ENCODE data around the gene IFRD1. TPM values are rescaled to one million over a fixed set of nuclear protein-coding genes. Genes with fewer than 3 reads are reported as not detected.
"Not testable (repeated sequence)": the region's sequence is repeated elsewhere in the genome, so short reads cannot be mapped to it uniquely, and the experiment has no call there.

IFRD1 gene
- total RNA-seq, 1 donor from 2014 or later: 72.8 TPM

DNA sequence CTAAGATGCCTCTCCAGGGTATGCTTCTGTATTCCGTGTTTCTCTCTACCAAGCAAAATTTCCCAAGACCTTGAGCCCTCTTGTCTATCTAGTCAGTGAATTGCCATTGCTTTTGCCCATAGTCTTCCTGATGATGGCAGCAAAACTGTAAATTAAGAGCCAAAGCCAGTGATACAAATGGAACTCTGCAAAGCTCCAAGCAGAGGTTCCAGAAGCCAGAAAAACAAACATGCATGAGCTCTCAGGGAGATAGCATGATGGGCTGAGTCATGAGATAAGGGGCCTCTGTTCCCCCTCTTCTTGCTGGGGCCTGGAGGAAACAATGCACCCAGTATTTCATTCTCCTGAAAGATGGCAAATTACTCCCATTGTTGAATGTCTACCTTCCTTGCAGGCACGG is 55.2 kb downstream of the IFRD1 start:
- Mint-ChIP-seq H3K9me3 (no peaks in the 10 kb centered on the region), H3K27me3 (peaks cover 15% of the 10 kb centered on the region), H3K27ac (no peak overlapping the region), H3K4me3 (no peak overlapping the region), H3K4me1 (peaks cover 9% of the 10 kb centered on the region), H3K36me3 (ENCODE audit: low read depth) (no peaks in the 10 kb centered on the region)
- no peak for DNase-seq
- intact Hi-C loops (cut with micrococcal nuclease): no loop called here

DNA sequence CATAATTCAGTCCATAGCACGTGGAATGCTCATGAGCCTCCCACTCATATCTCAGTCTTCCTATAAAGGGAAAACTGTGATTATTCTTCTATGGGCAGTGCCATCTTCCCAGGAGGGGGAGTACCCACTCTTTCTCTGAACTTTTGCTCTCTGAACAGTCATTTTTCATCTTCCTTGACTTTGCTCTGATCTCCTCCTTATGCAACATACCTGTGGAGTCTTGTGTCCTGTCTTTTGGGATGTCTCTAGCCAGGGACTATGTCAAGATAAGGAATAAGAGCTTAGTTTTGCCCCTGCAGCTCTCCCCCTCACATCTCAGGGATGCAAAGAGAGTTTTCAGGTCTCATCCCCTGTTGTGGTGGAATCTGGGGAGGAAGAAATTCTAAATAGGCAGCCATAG is 58.1 kb downstream of the IFRD1 start:
- H3K4me1 Mint-ChIP-seq: peaks cover 20% of the 10 kb centered on the region
- H3K27ac Mint-ChIP-seq: no peak overlapping the region
- H3K9me3 Mint-ChIP-seq: no peaks in the 10 kb centered on the region
- DNase-seq: no peak
- no peak overlapping the region for H3K4me3 Mint-ChIP-seq
- H3K27me3 Mint-ChIP-seq: peaks cover 8% of the 10 kb centered on the region
- H3K36me3 Mint-ChIP-seq (ENCODE audit: low read depth): no peaks in the 10 kb centered on the region
- intact Hi-C loops (cut with micrococcal nuclease): no loop called here

DNA sequence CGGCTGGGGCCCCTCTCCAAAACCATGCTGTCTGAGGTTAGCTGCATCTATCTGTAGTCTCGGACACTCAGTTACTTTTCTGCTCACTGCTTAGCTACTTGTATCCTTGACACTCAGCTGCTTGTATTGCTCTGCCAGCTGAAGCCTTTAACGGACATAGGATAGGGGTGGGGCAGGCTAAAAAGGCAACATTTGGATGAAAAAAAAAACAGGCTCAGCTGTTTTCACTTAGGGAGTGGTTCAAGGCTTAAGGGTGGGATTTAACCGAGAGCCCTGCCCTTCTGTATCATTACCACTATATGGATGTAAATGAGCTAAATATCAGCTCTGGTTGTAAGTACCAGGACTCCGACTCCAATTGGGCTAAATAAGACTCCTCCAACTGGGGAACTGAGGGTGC is 59.1 kb downstream of the IFRD1 start:
- Mint-ChIP-seq H3K27me3 (peaks cover 8% of the 10 kb centered on the region), H3K4me3 (no peak overlapping the region), H3K27ac (peak overlapping the region; percentile 87), H3K36me3 (ENCODE audit: low read depth) (no peaks in the 10 kb centered on the region), H3K9me3 (no peaks in the 10 kb centered on the region), H3K4me1 (peaks cover 20% of the 10 kb centered on the region)
- no peak for DNase-seq
- intact Hi-C loops (cut with micrococcal nuclease): no loop called here

DNA sequence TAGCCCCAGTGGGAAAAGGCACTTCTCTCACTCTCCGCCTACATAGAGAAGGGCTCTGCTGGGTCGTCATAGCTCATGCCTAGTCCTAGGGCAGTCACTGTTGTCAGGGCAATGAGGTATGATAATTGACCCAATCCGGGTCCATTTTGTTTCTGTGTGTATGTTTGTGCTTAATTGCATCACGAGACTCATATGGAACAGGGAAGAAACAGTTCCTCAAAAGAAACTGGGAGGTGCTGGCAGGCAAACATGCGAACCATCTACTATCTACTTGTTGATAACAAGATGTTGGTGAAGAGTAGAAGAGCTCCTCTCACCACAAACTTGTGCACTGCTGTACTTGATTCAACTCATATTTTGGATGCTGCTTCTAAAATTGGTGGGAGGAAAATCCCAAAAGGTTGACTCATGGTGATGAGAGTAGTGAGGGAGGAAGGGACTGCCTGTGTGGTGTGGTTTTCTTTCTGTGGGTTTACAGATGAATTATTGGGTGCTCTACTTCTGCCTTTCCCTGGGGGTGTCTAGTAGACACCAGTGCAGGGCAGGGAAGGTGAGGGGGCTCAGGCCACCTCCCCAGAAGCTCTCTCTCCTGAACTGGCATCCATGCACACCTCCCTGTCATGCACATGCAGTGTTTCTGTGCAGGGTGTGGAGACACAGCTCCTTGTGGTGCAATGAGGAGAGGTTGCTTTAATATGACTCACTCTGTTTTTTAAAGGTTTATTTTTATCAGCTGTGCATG is 59.9 kb downstream of the IFRD1 start:
- intact Hi-C loops (cut with micrococcal nuclease): loop anchor here (1.0 kb wide), 3 partner anchors 46 to 304 kb away; partner anchors contain the start of genes DOCK4, IFRD1 and ZNF277
- peak overlapping the region; percentile 49 for H3K4me3 Mint-ChIP-seq

DNA sequence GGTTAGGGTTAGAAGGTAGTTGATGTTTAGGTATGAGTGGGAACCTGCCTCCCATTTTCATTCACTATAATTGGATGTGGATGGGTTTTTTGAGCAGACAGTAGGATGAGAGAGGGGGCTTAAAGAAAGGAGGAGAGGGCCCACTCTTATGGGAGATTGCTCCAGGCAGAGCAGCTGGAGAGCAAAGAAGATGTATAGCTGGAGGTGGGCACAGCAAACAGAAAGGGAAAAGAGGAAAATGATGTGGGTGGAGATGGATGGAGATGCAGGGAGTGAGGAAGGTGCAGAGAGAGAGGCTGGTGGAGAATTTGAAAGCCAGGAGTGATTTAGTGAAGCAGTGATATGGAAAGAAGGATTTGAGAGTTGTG is 60.5 kb downstream of the IFRD1 start:
- intact Hi-C loops (cut with micrococcal nuclease): loop anchor here (1.0 kb wide), 3 partner anchors 46 to 304 kb away; partner anchors contain the start of genes DOCK4, IFRD1 and ZNF277
- peaks cover 20% of the 10 kb centered on the region for H3K4me1 Mint-ChIP-seq
- peaks cover 9% of the 10 kb centered on the region for H3K27me3 Mint-ChIP-seq
- peak overlapping the region; percentile 49 for H3K4me3 Mint-ChIP-seq
- DNase-seq: no peak
- peak overlapping the region; percentile 87 for H3K27ac Mint-ChIP-seq
- no peaks in the 10 kb centered on the region for H3K36me3 Mint-ChIP-seq (ENCODE audit: low read depth)
- no peaks in the 10 kb centered on the region for H3K9me3 Mint-ChIP-seq

More for the DNA sequence above, 59.9 kb downstream of the IFRD1 start:
- Mint-ChIP-seq H3K4me1 (peaks cover 20% of the 10 kb centered on the region), H3K36me3 (ENCODE audit: low read depth) (no peaks in the 10 kb centered on the region), H3K27me3 (peaks cover 4% of the 10 kb centered on the region), H3K9me3 (no peaks in the 10 kb centered on the region), H3K27ac (peak overlapping the region; percentile 87)
- peak; percentile 59 for DNase-seq

DNA sequence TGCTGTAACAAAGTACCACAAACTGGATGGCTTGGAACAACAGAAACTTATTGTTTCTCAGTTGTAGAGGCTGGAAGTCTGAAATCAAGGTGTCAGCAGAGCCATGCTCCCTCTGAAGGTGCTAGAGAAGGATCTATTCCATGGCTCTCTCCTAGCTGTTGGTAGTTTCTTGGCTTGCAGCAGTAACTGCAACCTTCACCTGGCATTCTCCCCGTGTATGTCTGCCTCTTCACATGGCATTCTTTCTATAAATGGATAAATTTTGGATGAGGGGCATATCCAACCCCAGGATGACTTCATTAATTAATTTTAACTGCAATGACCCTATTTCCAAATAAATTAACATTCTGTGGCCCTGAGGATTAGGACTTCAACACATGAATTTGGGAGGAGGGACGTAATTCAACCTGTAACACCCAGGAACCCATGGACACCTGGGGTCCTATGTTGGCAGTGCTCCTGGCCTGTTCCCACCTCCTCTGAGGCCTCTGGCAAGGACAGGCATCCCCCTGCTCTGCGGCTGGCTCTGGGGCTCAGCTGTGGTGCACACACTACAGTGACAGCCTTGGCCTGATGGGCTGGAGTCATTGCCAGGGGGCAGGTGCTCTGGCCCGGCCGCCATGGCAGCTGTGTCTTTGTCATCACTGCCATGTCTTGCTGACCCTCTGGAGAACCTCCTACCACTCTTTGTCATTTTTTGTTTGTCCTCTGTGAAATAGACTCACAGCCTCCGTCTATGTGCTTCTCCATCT is 61.4 kb downstream of the IFRD1 start:
- Mint-ChIP-seq H3K4me3 (no peak overlapping the region), H3K4me1 (peaks cover 20% of the 10 kb centered on the region), H3K27ac (no peak overlapping the region), H3K9me3 (no peaks in the 10 kb centered on the region), H3K36me3 (ENCODE audit: low read depth) (no peaks in the 10 kb centered on the region), H3K27me3 (peaks cover 6% of the 10 kb centered on the region)
- intact Hi-C loops (cut with micrococcal nuclease): no loop called here
- DNase-seq: no peak

DNA sequence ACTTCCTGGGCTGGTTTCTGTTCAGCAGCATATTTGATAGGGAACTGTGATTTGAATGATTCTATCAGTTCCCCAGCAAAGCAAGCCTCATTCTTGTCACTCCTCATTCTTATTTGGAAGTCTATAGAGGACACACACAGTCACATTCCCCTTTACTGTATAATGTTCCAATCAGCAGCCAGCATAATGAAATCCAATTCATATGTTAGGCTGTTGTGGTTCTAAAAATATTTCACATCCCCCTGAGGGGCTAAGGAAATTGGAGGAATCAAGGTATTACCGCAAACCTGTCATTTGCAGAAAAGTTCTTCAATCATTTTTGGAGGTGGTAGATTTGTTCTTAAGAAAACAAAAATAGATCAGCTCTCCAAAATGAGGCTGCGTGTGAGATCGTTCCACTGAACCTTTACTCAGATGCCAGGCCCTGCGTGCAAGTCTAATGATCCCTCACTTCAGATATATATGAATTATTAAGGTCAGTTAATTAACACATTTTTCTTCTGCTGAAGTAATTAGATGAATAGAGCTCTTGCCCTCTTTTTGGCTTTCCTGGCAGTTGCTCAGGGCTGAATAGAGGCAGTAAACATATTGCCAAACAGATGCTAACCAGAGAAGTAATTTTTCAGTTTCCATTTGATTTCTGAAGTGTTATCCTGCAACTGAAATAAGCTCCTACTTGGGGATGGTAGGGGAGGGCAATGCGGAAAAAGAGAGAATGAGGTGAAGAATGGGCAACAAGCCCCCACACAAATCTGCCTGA is 62.4 kb downstream of the IFRD1 start:
- Mint-ChIP-seq H3K27me3 (peaks cover 6% of the 10 kb centered on the region), H3K27ac (no peak overlapping the region), H3K4me1 (peaks cover 20% of the 10 kb centered on the region), H3K9me3 (no peaks in the 10 kb centered on the region), H3K4me3 (no peak overlapping the region), H3K36me3 (ENCODE audit: low read depth) (no peaks in the 10 kb centered on the region)
- intact Hi-C loops (cut with micrococcal nuclease): no loop called here
- DNase-seq: no peak

DNA sequence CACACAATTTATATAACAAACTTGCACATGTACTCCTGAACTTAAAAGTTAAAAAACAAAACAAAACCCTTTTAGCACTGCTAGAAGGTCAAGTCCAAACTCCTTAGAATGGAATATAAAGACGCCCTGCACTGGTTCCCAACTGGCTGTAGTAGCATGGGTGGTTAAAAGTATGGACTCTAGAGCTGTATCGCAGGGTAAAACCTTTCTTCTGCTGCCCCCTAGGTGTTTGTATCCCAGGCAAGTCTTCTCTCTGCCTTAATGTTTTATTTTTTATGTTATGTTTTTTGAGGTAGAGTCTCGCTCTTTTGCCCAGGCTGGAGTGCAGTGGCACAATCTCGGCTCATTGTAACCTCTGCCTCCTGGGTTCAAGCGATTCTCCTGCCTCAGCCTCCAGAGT is 65.7 kb downstream of the IFRD1 start:
- no peaks in the 10 kb centered on the region for H3K36me3 Mint-ChIP-seq (ENCODE audit: low read depth)
- intact Hi-C loops (cut with micrococcal nuclease): no loop called here
- H3K4me3 Mint-ChIP-seq: no peak overlapping the region
- H3K27ac Mint-ChIP-seq: no peak overlapping the region
- H3K4me1 Mint-ChIP-seq: peaks cover 6% of the 10 kb centered on the region
- H3K27me3 Mint-ChIP-seq: peaks cover 10% of the 10 kb centered on the region
- no peak for DNase-seq
- H3K9me3 Mint-ChIP-seq: no peaks in the 10 kb centered on the region

DNA sequence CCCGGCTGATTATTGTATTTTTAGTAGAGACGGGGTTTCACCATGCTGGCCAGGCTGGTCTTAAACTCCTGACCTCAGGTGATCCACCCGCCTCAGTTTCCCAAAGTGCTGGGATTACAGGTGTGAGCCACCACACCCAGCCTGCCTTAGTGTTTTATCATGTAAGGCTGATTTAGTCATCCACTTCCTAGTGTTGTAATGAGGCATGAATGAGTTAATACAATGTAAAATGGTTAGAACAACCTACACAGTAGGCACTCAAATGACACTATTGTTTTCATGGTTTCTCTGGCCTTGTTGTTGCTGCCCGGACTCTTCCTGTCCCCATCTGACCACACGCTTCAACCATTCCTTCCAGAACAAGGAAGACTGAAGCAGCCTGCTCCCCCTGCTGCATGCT is 66.2 kb downstream of the IFRD1 start:
- H3K36me3 Mint-ChIP-seq (ENCODE audit: low read depth); DNase-seq; intact Hi-C loops (cut with micrococcal nuclease); H3K4me1 Mint-ChIP-seq; H3K4me3 Mint-ChIP-seq; H3K9me3 Mint-ChIP-seq; H3K27ac Mint-ChIP-seq: not testable (repeated sequence)
- H3K27me3 Mint-ChIP-seq: peaks cover 10% of the 10 kb centered on the region

DNA sequence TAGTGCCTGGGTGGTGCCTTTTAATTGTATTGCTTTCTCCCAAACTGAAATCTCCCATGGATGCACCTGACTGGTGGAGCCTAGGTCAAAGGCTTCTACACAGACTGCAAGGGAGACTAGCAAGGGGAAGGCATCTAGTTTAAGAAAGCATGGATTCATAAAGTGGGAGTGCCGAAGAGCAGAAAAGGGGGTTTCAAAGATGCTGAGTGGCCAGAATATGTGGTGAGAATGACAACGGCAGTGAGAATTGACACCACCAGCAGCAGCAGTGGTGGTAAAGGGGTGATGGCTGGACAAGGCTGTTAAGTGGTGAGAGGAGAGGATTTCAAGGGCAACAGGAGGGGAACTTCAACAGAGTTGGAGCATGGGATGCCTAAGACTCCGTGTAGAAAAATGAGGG is 67.2 kb downstream of the IFRD1 start:
- no peak for DNase-seq
- Mint-ChIP-seq H3K27ac (no peak overlapping the region), H3K9me3 (no peaks in the 10 kb centered on the region), H3K27me3 (peaks cover 12% of the 10 kb centered on the region), H3K36me3 (ENCODE audit: low read depth) (no peaks in the 10 kb centered on the region), H3K4me1 (peaks cover under 1% of the 10 kb centered on the region), H3K4me3 (no peak overlapping the region)
- intact Hi-C loops (cut with micrococcal nuclease): no loop called here

DNA sequence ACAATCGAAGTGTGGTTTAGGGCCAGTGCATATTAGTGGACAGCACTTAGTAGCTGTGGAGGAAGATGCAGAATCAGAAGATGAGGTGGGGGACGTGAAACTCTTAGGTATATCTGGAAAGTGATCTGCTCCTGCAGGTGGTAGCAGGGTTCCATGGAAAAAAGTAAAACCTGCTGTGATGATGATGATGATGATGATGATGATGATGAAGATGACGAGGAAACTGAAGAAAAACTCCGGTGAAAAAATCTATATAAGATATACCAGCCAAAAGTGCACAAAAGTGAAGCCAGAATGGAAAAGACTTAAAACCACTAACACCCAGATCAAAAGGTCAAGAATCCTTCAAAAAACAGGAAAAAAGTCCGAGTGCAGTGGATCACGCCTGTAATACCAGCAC is 70.5 kb downstream of the IFRD1 start:
- intact Hi-C loops (cut with micrococcal nuclease): no loop called here
- DNase-seq: no peak
- H3K27ac Mint-ChIP-seq: no peak overlapping the region
- H3K4me1 Mint-ChIP-seq: no peaks in the 10 kb centered on the region
- H3K27me3 Mint-ChIP-seq: peaks cover 5% of the 10 kb centered on the region
- no peaks in the 10 kb centered on the region for H3K36me3 Mint-ChIP-seq (ENCODE audit: low read depth)
- no peak overlapping the region for H3K4me3 Mint-ChIP-seq
- no peaks in the 10 kb centered on the region for H3K9me3 Mint-ChIP-seq

DNA sequence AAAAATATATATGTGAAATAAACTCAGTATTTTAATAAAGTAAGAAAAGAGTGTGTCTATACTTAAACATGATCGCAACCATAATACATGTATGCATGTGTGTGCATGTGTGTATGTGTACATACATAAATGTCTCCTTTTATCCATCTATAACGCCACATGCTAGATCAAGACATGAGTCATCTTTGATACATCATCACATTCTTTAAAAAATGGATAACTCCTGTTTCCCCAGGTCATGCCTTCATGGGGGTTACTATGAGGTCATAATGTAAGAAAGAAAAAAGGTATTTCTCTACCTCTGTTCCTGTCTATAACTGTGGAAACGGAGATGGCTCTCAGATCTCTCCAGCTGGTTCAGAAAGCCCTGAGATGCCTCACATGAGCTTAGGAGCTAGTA is 71.7 kb downstream of the IFRD1 start:
- DNase-seq: no peak
- H3K9me3 Mint-ChIP-seq: no peaks in the 10 kb centered on the region
- intact Hi-C loops (cut with micrococcal nuclease): no loop called here
- H3K27ac Mint-ChIP-seq: no peak overlapping the region
- H3K36me3 Mint-ChIP-seq (ENCODE audit: low read depth): no peaks in the 10 kb centered on the region
- no peaks in the 10 kb centered on the region for H3K4me1 Mint-ChIP-seq
- H3K27me3 Mint-ChIP-seq: peaks cover 5% of the 10 kb centered on the region
- no peak overlapping the region for H3K4me3 Mint-ChIP-seq

DNA sequence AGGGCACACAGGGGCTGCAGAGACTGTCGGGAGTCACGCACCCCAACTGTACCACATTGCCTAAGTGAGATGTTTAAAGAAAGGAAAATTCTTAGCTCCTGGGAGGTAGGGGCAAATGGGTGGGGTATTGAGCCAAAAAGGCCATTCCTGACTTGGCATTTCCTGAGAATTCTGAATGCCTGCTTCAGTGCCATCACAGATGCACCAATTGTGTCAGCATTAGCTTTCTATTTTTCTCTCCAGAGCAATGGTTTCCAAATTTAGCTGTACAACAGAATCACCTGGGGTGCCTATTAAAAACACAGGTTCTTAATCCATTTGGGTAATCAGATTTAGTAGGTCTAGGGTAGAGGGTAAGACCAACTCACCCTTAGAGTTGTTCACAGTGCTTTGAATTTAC is 73.6 kb downstream of the IFRD1 start:
- H3K27ac Mint-ChIP-seq: no peak overlapping the region

More for the DNA sequence above, 73.6 kb downstream of the IFRD1 start:
- Mint-ChIP-seq H3K9me3 (no peaks in the 10 kb centered on the region), H3K4me3 (no peak overlapping the region), H3K27me3 (peaks cover 15% of the 10 kb centered on the region), H3K4me1 (no peaks in the 10 kb centered on the region), H3K36me3 (ENCODE audit: low read depth) (no peaks in the 10 kb centered on the region)
- intact Hi-C loops (cut with micrococcal nuclease): no loop called here
- DNase-seq: peak; percentile 23
